ENCODE results near the gene UBE3C.
"Not testable (repeated sequence)": the region's sequence is repeated elsewhere in the genome, so short reads cannot be mapped to it uniquely, and the experiment has no call there.

The UBE3C gene

GRCh38 chr7:157241631-157242030 is 102.9 kb downstream of the UBE3C start:
- no peak for DNase-seq

GRCh38 chr7:157244516-157245294 is 106.0 kb downstream of the UBE3C start:
- DNase-seq, result no peak

GRCh38 chr7:157246052-157246451 is 107.3 kb downstream of the UBE3C start:
- DNase-seq, result no peak

GRCh38 chr7:157248659-157249058 is 109.9 kb downstream of the UBE3C start:
- DNase-seq, result no peak

GRCh38 chr7:157250605-157251228 is 112.0 kb downstream of the UBE3C start:
- peak; percentile 76 for DNase-seq

GRCh38 chr7:157251817-157252216 is 113.1 kb downstream of the UBE3C start:
- not testable (repeated sequence) for DNase-seq

- no peak for DNase-seq
Observed at GRCh38 chr7:157253850-157254249, 115.1 kb downstream of the UBE3C start.

GRCh38 chr7:157254781-157255180 is 116.1 kb downstream of the UBE3C start:
- not testable (repeated sequence) for DNase-seq

GRCh38 chr7:157255201-157255606 is 116.5 kb downstream of the UBE3C start:
- DNase-seq, result no peak

- no peak for DNase-seq
Observed at GRCh38 chr7:157263156-157263555, 124.4 kb downstream of the UBE3C start.

GRCh38 chr7:157265051-157265450 is 126.3 kb downstream of the UBE3C start:
- DNase-seq, result no peak

- DNase-seq, result no peak
Observed at GRCh38 chr7:157266272-157266671, 127.5 kb downstream of the UBE3C start.

GRCh38 chr7:157267516-157267915 is 128.8 kb downstream of the UBE3C start:
- DNase-seq, result no peak

- DNase-seq, result no peak
Observed at GRCh38 chr7:157267956-157268355, 129.2 kb downstream of the UBE3C start.

GRCh38 chr7:157268540-157268939 is 129.8 kb downstream of the UBE3C start:
- DNase-seq, result no peak

- no peak for DNase-seq
Observed at GRCh38 chr7:157269341-157270059, 130.8 kb downstream of the UBE3C start.

- no peak for DNase-seq
Observed at GRCh38 chr7:157270060-157270444, 131.3 kb downstream of the UBE3C start.

GRCh38 chr7:157271315-157271990 is 132.7 kb downstream of the UBE3C start:
- DNase-seq, result no peak

GRCh38 chr7:157271991-157272324 is 133.2 kb downstream of the UBE3C start:
- DNase-seq, result peak; percentile 71

- DNase-seq, result peak; percentile 54
Observed at GRCh38 chr7:157272351-157273207, 133.9 kb downstream of the UBE3C start.

- peak; percentile 90 for DNase-seq
Observed at GRCh38 chr7:157273208-157274093, 134.7 kb downstream of the UBE3C start.

Measured in islet precursor cell (in vitro differentiated cells).